GM18858 (cell line): ENCODE data around the gene USP34.
"Not testable (repeated sequence)": the region's sequence is repeated elsewhere in the genome, so short reads cannot be mapped to it uniquely, and the experiment has no call there.

Experiments
- ATAC-seq: cut with Tn5 transposase; IDR thresholded peaks from one replicate; pipeline ENCODE4 v1.9.1; 2021; ENCODE audit not compliant: unreplicated experiment

Gene USP34, protein sequence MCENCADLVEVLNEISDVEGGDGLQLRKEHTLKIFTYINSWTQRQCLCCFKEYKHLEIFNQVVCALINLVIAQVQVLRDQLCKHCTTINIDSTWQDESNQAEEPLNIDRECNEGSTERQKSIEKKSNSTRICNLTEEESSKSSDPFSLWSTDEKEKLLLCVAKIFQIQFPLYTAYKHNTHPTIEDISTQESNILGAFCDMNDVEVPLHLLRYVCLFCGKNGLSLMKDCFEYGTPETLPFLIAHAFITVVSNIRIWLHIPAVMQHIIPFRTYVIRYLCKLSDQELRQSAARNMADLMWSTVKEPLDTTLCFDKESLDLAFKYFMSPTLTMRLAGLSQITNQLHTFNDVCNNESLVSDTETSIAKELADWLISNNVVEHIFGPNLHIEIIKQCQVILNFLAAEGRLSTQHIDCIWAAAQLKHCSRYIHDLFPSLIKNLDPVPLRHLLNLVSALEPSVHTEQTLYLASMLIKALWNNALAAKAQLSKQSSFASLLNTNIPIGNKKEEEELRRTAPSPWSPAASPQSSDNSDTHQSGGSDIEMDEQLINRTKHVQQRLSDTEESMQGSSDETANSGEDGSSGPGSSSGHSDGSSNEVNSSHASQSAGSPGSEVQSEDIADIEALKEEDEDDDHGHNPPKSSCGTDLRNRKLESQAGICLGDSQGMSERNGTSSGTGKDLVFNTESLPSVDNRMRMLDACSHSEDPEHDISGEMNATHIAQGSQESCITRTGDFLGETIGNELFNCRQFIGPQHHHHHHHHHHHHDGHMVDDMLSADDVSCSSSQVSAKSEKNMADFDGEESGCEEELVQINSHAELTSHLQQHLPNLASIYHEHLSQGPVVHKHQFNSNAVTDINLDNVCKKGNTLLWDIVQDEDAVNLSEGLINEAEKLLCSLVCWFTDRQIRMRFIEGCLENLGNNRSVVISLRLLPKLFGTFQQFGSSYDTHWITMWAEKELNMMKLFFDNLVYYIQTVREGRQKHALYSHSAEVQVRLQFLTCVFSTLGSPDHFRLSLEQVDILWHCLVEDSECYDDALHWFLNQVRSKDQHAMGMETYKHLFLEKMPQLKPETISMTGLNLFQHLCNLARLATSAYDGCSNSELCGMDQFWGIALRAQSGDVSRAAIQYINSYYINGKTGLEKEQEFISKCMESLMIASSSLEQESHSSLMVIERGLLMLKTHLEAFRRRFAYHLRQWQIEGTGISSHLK (N-terminal part only)

DNA sequence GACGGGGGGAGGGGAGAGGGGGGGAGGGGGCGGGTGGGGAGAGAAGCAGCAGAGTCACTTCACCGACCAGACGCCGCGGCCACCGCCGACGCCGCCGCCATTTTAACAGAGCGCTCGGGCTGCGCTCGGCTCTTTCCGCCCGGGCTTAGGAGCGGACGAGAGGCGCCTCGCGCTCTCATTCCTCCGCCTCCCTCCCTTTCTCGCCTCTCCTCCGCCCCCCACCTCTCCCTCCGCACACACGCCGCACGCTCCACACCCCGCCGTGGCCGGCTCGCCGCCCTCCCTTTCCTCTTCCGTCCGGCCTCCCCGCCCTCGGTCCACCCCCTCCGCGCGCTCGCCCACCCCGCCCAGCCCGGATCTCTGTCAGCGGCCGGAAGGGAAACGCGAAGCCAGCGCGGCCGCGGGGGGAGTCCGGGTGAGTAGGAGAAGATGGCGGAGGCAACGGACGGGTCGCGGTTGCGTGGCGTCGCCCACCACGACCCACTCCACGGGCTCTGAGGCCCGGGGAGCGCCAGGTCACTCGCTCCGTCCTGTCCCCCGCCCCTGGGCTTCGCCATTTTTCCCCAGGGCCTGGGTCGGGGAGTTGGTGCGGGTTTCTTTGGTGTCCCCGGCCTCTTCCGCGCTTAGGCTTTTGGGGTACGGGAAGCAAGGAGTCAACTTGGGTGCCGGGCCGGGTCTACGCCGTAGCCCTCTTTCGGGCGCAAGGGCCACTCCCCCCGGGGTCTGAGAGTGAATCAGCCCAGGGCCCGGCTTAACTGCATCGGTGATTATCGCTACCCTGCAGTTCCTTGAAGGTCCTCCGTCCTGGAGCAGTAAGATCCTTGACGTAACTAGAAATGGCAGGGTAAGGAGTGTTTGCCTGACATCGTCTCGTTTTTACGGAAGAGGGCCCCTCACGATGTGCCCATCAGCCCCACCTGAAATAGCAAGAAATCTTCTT lies at the start of gene USP34:
Gene USP34, minus strand, starts transcription at position 123 of the 940 bp plus-strand sequence. CDS start 395 bp downstream, outside the sequence.
- peak; percentile 52 for ATAC-seq

DNA sequence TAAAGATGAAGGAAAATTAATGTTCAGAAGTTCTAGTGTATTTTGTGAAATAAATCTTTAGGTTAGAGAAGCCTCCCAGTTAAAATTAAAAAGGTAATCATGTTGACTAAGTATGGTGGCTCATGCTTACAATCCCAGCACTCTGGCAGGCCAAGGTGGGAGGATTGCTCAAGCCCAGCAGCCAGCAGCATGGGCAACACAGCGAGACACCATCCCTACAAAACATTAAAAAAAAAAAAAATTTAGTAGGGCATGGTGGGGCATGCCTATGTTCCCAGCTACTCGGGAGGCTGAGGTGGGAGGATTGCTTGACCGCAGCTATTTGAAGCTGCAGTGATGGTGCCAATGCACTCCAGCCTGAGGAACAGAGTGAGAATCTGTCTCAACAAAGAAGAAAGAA lies 49.4 kb upstream of the USP34 start:
- ATAC-seq = no peak

DNA sequence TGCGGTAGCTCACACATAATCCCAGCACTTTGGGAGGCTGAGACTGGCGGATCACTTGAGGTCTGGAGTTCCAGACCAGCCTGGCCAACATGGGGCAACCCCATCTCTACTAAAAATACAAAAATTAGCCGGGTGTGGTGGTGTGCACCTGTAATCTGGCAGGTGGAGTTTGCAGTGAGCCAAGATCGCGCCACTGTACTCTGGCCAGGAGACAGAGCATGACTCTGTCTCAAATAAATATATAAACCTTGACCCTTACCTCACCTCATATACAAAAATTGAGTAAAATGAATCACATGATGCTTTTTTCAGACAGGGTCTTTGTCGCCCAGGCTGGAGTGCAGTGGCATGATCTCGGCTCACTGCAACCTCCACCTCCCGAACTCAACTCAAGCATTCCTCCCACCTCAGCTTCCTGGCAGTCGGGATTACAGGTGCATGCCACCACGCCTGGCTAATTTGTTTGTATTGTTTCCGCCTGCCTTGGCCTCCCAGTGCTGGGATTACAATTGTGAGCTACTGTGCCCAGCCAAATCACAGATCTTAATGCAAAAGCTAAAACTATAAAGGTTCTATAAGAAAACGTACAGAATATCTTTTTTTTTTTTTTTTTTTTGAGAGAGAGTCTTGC lies 42.0 kb upstream of the USP34 start:
- no peak for ATAC-seq

DNA sequence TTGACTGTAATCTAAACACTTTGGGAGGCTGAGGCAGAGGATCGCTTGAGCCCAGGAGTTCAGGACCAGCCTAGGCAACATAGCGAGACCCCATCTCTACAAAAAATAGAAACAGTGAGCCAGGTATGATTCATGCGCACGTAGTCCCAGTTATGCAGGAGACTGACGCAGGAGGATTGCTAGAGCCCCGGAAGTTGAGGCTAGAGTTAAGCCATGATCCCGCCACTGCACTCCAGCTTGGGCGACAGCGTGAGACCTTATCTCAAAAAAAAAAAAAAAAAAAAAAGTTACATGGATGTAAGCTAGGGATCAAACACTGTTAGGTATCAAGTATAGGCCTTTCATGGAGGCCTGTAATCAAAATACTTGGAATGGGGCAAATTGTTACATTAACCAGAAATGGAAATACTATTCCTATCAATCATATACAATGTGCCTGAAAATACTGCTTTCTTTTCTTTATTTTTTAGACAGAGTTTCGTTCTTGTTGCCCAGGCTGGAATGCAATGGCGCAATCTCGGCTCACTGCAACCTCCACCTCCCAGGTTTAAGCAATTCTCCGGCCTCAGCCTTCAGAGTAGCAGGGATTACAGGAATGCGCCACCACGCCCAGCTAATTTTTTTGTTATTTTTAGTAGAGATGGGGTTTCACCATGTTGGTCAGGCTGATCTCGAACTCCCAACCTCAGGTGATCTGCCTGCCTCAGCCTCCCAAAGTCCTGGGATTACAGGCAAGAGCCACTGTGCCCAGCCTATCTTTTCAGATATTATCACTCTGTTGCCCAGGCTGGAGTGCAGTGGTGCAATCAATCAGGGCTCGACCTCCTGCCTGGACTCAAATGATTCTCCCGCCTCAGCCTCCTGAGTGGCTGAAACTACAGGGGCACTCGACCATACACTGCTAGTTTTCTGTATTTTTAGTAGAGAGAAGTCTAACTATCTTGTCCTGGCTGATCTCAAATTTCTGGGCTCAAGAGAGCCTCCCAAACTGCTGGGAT lies 40.1 kb upstream of the USP34 start:
- ATAC-seq = no peak

DNA sequence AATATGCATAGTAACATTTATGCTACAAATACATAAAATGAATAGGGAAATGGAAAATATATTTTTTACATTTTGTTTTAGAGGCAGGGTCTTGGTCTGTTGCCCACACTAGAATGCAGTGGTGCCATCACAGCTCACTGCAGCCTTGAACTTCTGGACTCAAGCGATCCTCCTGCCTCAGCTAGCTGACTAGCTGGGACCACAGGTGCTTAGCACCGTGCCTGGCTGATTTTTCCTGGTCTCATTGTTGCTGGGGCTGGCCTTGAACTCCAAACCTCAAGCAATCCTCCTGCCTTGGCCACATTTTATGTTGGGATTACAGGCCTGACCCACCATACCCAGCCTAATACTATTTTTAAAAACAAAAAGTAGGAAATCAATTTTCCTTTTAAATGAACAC lies 34.1 kb upstream of the USP34 start:
- no peak for ATAC-seq

DNA sequence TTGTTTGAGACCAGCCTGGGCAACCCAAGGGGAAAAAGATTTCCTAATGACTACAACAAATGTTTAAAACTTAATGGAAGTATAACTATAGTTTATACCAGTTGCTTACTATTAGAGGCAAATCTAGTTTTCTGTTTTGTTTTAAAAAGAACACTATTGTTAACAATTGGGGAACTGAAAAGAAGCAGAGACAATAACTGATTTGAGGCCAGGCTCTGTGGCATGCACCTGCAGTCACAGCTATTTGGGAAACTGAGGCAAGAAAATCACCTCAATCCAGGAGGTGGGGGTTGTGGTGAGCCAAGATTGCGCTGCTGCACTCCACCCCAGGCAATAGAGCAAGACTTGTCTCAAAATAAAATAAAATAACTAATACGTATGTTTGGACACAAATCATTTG lies 28.2 kb upstream of the USP34 start:
- ATAC-seq = no peak

DNA sequence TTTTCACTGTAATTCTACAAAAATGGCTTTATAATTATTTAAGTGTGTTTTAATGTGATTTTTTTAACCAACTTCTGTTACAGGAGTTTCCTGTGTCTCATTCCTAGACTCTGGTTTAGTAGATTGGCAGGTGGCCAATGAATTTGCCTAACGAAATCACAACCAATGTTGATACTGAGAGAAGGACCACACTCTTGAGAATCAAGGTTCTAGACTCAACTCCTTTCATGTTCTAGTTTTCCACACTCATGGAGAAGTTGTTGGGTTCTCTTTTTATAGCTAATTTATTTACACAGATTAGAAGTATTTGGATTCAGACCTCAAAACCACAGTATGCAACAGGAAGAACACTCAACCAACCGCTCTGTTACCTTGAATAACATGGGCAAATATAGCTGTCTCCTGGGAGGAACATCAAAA lies 22.6 kb upstream of the USP34 start:
- no peak for ATAC-seq

DNA sequence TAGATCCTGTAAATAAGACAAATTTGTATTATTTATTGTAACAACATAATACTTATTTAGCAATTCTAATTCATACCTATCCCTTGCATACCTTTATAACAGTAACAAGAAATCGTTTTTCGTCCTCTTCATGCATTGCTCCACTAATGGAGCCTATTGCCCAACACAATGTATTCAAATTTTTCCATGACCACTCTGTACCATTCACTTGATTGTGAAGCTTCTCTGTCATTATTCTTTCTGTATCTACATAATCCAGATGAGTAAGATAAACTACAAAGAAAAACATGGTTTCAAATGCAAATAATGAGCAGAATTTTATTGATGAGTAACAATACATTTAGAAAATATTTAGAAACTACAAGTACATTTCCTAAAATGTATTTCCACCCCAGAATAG lies 21.6 kb upstream of the USP34 start:
- ATAC-seq = no peak

DNA sequence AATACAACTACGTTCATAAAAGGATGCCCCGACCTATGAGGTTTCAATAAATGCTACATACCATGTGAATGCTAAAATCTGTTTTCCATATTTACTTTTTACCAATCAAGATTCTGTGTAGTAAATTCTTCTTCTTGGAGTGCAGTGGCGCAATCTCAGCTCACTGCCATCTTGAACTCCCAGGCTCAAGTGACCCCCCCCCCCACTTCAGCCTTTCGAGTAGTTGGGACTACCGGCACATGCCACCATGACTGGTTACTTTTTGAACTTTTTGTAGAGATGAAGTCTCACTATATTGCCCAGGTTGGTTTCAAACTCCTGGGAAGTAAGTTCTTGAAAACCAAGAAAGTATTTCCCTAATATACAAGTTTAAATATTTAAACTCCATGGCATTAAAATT lies 14.4 kb upstream of the USP34 start:
- no peak for ATAC-seq

DNA sequence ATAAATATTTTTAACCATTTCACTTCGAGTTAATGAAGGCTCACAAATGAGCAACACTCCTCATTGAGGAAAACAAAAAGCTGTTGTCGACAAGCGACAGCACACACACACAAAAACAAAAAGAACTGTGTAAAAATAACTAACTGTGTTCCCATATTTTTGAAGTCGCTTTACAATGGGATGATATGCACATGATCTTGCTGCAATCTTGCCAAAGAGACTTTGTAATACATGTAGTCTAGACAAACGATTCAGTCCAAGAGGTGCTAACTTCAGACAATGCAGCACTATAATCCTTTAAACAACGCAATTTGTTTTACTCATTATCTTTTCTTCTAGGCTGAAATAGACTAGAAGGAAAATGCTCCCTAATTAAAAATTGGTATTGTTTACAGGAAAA lies 7.2 kb upstream of the USP34 start:
- ATAC-seq = no peak

DNA sequence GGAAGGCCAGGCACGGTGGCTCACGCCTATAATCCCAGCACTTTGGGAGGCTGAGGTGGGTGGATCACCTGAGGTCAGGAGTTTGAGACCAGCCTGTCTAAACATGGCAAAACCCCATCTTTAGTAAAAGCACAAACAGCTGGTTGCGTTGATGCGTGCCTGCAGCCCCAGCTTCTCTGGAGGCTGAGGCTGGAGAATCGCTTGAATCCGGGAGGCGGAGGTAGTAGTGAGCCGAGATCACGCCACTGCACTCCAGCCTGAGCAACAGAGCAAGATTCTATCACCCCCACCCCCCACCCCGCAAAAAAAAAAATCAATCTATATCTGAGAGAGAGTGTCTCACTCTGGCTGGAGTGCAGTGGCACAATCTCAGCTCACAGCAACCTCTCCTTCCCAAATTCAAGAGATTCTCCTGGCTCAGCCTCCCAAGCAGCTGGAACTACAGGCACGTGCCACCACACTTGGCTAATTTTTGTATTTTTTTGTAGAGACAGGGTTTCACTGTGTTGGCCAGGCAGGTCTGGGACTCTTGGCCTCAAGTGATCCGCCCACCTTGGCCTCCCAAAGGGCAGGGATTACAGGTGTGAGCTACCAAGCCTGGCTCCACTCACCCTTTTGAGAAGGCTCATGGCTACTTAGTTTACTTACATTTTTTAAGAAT lies 6.2 kb upstream of the USP34 start:
- not testable (repeated sequence) for ATAC-seq

DNA sequence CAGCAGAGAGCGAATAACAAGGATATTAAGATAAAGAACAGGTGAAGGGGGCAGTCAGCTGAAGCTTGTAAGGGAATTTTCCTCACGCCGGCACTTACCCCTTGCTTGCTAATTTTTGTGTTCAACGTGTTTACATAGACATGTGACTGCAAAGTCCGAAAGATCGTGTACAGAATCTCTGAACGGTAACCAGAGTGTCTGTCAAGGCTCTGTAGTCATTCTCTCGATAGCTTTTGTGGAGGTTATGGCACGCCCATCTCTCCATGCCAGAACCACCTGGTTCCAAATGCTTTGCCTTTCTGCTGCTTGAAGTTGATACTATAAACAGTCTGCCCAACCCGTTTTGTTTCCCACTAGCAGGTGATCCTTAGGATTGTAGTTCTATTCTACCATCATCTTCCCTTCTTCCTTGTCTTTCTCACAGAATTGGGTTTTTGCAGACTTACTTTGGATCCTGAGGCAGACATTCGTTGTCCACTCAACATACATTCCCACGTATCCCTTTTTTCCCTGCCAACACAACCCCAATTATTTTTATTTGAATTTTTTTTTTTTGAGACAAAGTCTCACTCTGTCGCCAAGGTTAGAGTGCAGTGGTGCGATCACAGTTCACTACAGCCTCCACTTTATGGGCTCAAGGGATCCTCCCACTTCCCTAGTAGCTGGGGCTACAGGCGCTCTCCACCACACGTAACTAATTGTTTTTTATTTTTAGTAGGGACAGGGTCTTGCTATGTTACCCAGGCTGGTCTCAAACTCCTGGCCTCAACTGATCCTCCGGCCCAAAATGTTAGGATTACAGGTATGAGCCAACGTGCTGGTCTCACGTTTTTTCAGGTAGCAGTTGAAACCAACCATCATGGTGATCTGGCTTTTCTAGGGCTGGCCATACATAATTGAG lies 1.3 kb upstream of the USP34 start:
- ATAC-seq = no peak

DNA sequence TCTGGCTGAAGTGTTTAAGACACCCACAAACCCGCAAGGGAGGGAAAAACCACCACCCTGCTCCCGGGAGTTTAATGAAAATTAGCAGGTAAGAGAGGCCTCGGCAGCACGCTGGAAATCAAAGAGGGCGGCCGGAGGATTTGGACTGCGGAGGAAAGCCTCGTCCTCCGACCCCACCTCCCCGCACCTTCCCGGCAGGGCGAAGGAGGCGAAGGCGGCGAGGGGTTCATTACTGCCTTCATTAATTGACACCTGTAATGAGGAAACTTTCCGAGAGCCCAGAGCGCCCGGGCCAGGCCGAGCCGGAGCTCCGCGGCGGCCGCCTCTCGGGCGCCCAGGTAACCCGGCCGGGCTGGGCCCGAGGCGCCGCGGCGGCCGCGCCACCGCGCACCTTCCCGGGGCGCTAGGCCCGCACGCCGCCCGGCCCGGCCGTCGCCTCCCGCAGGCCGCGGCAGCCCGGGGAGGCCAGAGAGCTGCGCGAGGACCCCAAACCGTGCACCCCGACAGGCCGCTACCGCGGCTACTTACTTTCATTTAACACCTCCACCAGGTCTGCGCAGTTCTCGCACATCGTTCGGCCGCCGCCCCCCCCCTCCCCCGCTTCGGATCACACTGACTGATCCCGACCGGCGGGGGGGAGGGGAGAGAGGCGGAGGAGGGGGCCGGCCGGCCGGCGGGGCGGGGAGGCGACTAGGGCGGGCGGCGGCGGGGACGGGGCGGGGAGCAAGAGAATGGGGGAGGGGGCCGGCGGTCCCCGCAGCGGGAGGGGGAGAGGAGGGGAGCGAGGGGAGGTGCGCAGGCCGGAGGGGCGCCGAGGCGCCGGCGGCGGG lies 550 bp downstream of the USP34 start:
- no peak for ATAC-seq

DNA sequence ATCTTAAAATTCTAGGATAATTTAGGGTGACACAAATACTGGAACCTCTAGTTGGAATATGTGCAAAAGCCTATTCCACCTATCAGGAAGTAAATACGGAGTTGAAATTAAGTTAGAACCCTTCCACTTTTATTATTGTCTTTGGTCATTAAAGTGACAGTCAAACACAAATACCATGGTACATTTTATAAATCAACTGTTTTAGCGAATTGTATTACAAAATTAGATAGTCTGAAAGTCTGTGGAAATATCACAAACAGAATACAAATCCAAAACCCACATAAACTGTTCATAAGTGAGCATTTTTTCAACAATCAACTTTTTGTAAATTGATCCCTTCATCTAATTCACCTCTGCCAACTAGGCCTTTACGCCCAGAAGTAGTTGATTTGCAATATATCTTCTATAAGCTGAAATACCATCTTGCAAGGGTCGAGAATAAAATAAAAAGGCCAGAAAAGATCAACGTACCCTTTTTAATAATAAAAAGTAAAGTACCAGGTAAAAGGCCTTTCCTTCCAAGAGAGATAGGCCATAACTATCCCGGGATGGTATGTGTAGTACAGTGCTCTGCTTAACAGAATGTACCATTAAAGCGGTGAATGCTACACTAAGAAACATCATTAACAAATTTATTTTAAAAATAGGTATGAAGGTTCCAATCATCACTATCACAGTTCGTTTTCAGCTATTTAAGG lies 1.3 kb downstream of the USP34 start:
- ATAC-seq = no peak

DNA sequence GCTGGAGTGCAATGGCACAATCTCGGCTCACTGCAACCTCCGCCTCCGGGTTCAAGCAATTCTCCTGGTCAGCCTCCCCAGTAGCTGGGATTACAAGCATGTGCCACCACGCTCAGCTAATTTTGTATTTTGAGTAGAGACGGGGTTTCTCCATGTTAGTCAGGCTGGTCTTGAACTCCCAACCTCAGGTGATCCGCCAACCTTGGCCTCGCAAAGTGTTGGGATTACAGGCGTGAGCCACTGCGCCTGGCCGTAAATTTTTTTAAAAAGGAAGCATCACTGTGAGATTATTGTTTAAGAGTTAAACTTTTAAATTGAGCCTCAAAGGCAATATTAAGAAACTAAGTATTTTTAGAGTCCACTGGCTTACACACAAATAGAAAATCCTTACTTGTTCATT lies 2.7 kb downstream of the USP34 start:
- ATAC-seq = not testable (repeated sequence)

DNA sequence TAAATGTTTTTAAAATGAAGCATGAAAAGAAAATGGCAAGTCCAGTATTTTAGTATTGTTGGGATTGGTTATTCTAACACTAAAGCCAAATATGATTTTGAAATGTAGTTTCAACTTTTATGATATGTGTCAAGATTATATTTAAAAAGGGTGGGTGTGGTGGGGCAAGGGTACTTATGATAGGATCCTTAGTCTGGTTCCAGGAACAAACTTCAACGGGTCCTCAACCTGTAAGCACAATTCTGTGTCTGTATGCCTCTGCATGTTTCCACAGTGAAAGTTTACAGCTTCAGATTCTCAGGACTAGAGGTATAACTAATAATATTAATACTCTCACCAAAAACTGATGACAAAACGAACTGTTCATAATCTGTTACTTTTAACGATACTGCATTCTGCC lies 5.8 kb downstream of the USP34 start:
- ATAC-seq = no peak
